NCI-H510A treated with DMSO at 0.1 percent for 48 hours (cell line): ENCODE measurements around the gene KRTAP4-9.
"Not testable (repeated sequence)": the region's sequence is repeated elsewhere in the genome, so short reads cannot be mapped to it uniquely, and the experiment has no call there.

Experiments used
- DNase-seq: peaks from one replicate; lab custom pipeline; 2025; lab: John Stamatoyannopoulos, UW

The KRTAP4-9 gene

GRCh38 chr17:41098042-41098441 is 7.1 kb upstream of the KRTAP4-9 start, which contains the start of gene KRTAP4-8:
Gene KRTAP4-8 (minus strand): TSS chr17:41098142. CDS start chr17:41098084, 58 bp downstream.
- DNase-seq, result no peak

DNA sequence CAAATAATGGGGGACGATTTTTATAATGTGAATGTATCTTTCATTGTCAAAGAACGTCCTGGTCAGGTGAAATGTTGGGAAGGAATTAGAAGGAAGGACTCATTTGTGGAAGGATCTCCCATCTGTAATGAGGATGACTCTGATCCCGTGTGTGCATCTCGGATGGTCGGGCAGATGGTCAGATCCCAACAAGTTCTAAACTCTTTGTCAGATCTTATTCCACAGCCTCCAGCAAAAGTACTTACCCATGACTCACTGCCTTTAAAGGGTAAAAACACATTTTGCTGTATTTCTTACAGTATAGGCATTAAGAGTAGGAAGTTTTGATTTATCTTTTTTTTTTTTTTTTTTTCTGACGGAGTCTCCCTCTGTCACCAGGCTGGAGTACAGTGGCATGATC is 6.7 kb upstream of the KRTAP4-9 start:
- no peak for DNase-seq

GRCh38 chr17:41099682-41100480 is 5.3 kb upstream of the KRTAP4-9 start:
- not testable (repeated sequence) for DNase-seq

DNA sequence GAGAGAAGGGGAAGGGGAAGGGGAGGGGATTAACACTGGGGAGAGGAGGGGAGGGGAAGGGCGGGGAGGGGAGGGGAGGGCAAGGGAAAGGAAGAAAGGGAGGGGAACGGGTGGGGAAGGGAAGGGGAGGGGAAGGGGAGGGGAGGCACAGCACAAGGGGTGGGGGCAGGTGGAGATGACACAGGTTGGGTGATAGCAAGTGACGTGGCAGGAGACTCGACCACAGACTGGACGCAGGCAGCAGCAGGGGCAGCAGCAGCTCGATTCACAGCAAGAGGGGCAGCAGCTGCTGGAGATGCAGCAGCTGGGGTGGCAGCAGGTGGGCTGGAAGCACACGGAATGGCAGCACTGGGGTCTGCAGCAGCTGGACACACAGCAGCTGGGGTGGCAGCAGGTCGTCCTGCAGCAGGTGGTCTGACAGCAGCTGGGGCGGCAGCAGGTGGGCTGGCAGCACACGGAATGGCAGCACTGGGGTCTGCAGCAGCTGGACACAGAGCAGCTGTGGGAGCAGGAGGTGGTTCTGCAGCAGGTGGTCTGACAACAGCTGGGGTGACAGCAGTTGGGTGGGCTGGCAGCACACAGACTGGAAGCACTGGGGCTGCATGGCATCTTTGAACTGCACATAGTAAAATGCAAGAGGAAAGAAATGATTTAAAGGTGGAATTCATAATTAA is 3.5 kb upstream of the KRTAP4-9 start, which contains the start of gene KRTAP4-16:
Gene KRTAP4-16 (minus strand): TSS at position 624 of the 674 bp plus-strand sequence. CDS start 0 bp downstream, at position 624.
- DNase-seq, result no peak

DNA sequence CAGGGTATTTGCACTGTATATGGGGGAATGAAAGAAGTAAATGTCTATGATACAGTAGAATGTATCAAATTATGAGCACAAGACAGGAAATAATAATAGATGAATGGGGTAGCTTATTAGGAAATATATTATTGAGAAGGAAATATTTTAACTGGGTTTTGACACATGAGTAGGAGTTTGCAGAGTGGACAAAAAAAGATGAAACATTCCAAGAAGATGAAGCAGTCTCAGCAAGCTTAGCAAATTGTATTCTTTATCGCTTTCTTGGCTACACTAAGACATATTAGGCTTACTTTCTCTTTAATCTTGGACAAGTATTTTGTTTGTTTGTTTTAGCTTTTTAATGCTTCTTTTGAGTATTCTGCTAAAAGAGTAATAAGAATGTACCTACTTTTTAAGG is 1.3 kb upstream of the KRTAP4-9 start:
- DNase-seq, result no peak

DNA sequence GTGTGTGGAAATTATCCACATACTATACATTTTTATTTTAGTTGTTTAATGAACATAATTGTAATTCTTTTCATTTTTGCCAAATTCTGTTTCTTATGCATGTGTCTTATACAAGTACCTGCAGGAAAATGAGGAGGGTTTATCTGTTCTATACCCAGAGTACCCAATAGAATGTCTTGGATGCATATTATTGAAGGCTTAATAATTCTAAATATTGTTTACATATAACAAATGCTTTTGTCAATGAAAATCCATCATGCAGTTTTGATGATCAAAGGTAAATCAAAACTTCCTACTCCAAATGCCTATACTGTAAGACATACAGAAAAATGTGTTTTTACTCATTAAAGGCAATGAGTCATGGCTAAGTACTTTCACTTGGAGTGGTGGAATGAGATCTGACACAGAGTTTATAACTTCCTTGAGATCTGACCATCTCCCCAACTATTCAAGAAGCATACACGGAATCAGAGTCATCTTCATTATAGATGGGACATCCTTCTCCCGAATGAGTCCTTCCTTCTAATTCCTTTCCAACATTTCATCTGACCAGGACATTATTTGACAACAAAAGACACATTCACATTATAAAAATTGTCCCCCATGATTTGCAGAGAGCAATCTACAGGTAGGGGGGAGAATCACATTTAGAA is 677 bp upstream of the KRTAP4-9 start:
- not testable (repeated sequence) for DNase-seq

DNA sequence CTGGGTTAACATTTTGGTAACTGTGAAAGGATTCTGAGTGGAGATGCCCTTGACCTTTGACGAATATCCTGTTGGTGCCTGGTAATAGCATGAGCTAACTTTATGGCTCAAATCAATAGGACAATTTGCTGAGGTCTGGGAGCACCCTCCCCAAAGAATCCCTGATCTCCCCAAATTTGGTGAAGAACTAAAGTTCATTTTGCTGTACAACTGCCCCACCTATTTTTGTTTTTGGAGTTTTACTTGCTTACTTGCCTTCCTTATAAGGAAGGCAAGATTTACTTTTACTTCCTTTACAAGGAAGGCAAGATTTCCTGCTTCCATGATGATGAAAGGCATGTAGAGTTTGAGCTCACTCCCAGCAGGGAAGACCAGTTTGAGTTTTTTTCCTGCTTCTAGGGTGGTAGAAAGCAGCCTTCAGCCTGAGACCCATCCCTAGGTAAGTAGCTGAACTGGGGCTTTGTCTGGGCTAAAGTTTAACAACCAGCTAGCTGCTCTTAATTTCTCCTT is 2.8 kb downstream of the KRTAP4-9 start:
- DNase-seq, result no peak

GRCh38 chr17:41108728-41109386 is 3.7 kb downstream of the KRTAP4-9 start:
- not testable (repeated sequence) for DNase-seq

GRCh38 chr17:41111151-41111885 is 6.1 kb downstream of the KRTAP4-9 start:
- DNase-seq, result no peak

DNA sequence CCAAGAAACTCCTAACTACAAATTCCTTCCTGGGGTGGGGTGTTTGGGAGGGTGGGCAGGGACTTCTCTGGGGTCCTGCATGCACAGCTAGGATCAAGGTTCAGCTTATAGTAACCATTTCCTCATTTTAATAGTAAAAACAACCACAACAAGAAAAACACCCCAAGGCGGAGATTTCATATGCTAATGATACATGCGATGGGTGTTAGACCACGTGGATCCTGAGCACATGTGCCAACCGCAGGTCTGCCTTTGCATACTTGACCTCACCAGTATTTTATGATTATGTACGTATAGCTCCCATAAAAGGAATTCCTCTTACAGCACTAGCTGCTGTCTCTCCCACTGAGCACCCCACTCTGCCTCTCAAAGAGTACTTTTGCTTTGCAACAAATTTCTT is 11.1 kb downstream of the KRTAP4-9 start:
- DNase-seq, result no peak

DNA sequence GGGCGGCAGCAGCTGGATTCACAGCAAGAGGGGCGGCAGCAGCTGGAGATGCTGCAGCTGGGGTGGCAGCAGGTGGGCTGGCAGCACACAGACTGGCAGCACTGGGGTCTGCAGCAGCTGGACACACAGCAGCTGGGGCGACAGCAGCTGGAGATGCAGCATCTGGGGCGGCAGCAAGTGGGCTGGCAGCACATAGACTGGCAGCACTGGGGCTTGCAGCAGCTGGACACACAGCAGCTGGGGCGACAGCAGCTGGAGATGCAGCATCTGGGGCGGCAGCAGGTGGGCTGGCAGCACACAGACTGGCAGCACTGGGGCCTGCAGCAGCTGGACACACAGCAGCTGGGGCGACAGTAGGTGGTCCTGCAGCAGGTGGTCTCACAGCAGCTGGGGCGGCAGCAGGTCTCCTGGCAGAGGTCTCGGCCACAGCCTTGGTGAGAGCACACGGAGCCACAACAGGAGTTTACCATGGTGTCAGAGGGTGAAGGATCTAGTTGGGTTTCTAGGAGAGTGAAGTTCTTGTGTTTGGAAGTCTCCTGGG is 12.7 kb downstream of the KRTAP4-9 start, which contains the start of gene KRTAP4-11:
Gene KRTAP4-11 (minus strand): TSS at position 528 of the 541 bp plus-strand sequence. CDS start 58 bp downstream, at position 470.
- DNase-seq, result not testable (repeated sequence)

GRCh38 chr17:41118721-41119120 is 13.5 kb downstream of the KRTAP4-9 start:
- DNase-seq, result no peak

- DNase-seq, result not testable (repeated sequence)
Observed at GRCh38 chr17:41119696-41120690, 14.8 kb downstream of the KRTAP4-9 start.

DNA sequence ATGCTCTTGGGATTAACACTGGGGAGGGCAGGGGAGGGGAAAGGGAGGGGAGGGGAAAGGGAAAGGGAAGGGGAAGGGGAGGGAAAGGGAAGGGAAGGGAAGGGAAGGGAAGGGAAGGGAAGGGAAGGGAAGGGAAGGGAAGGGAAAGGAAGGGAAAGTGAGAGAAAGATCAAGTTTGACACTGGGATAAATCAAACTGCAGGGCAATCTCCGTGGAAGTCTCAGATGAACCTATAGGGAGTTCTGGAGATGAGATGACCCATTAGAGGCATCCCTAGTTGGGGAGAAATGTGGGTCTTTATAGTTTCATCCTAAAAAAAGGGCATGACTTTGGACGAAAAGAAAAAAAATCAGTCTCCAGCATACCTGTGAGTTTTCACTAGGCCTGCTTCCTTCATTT is 16.6 kb downstream of the KRTAP4-9 start:
- DNase-seq, result no peak

DNA sequence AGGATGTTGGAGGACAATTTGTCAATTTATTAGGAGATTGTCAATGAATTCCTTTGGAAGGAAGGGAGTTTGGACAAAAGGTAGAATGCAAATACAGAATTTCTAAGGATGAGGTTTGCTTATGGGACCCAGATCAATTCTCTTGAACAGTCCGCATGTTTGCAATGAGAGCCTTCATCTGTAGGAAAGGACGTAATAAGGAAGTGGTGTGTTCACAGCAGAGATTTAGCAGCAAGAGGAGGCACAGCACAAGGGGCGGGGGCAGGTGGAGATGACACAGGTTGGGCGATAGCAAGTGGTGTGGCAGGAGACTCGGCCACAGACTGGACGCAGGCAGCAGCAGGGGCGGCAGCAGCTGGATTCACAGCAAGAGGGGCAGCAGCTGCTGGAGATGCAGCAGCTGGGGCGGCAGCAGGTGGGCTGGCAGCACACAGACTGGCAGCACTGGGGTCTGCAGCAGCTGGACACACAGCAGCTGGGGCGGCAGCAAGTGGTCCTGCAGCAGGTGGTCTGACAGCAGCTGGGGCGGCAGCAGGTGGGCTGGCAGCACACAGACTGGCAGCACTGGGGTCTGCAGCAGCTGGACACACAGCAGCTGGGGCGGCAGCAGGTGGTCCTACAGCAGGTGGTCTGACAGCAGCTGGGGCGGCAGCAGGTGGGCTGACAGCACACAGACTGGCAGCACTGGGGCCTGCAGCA is 18.3 kb downstream of the KRTAP4-9 start:
- not testable (repeated sequence) for DNase-seq

DNA sequence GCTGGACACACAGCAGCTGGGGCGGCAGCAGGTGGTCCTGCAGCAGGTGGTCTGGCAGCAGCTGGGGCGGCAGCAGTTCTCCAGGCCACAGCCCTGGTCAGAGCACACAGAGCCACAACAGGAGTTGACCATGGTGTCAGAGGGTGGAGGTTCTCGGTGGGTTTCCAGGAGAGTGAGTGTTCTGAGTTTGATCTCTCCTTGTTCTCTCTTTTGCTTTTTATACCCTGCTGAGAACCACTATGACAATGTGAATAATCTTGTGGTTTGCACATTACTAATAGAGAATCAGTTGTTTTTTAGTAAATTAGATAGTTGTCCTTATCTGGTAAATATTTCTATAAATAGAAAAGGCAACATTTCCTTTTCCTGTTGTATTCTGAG is 18.8 kb downstream of the KRTAP4-9 start, which contains the start of gene KRTAP4-12:
Gene KRTAP4-12 (minus strand): TSS at position 192 of the 381 bp plus-strand sequence. CDS start 60 bp downstream, at position 132.
- DNase-seq, result not testable (repeated sequence)

DNA sequence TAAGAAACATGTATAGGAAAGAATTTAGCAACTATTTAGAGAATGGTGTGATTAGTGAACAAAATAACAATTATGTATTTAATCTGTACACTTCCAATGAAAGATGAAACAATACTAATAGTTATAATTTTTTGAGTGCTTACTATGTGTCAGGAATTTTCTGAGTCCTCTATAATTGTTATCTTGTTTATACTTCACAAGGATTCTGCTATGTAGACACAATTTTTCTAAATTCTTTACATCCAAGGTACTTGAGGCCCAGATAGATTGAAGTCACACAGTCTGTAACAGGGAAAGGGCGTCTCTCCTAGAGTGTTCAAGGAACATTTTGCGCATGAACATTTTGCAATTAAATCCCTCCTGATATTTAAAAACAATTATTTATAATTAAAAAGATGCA is 19.9 kb downstream of the KRTAP4-9 start:
- DNase-seq, result no peak

GRCh38 chr17:41126412-41126811 is 21.2 kb downstream of the KRTAP4-9 start:
- DNase-seq, result no peak

- DNase-seq, result no peak
Observed at GRCh38 chr17:41127371-41127770, 22.2 kb downstream of the KRTAP4-9 start.
